Measurements from ENCODE around the gene PLTP. TPM values are rescaled to one million over a fixed set of nuclear protein-coding genes. Genes with fewer than 3 reads are reported as not detected.

Gene PLTP
- total and polyA plus RNA-seq, 12 donors: 126 to 1,158 (median 401) TPM

DNA sequence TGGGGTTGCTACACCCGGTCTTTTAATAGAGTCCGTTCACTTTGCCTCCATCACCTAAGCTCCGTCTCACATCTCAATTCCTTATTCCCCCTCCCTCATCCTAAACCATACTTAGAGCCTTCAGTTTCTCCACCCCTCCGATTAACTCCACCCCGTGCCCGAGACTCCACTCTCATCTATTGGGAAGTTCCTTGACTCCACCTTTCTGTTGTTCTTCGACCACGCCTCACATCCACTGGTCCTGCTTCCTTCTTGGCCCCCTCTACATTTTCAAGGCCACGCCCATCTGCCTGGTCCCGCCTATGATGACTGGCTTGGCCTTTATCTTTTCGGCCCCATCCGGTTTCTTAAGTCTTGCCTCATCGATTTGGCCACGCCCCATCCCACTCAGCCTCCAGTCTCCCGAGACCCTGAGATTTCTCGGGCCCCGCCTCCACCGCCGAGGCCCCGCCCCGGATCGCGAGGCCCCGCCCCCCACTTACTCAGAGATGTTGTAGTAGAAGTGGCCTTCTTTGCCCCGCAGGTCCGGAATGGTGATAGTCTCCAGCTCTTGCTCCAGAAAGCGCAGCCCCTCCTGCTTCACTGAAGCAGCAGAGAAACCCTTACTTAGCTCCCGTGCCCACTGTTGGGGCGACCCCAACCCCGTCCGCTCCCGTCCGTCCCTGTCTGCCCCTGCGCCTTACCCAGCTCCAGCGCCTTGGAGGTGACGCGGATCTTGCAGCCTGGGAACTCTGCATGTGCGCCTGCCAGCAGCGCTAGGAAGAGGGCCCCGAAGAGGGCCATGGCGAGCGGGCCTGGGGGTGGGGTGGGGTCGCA lies 1.1 kb downstream of the PLTP start:
- WGBS, 4 donors: 1 to 3% (median 2%) methylated on average over 28 to 43 of the region's 43 CpGs
- Histone ChIP-seq H3K9me3 (replicated peaks in 1 of 3) (no peaks in the 10 kb centered on the region), H3K36me3 (replicated peaks in 1 of 2) (peaks cover 0 to 24% of the 10 kb centered on the region in 2 donors), H3K27me3 (no peaks in the 10 kb centered on the region), H3K4me1 (replicated peaks in 1 of 2) (peaks cover 13 to 37% of the 10 kb centered on the region in 2 donors), H3K4me3 (peak overlapping the region in 3 of 4 donors; percentile 24 to 87 (median 30)), H3K27ac (peak overlapping the region; percentile 77 to 92 (median 89))
- TF ChIP-seq POLR2A (IDR thresholded peaks at IDR 0.05): peak; percentile 38 to 92
- TF ChIP-seq, protein P1, sequence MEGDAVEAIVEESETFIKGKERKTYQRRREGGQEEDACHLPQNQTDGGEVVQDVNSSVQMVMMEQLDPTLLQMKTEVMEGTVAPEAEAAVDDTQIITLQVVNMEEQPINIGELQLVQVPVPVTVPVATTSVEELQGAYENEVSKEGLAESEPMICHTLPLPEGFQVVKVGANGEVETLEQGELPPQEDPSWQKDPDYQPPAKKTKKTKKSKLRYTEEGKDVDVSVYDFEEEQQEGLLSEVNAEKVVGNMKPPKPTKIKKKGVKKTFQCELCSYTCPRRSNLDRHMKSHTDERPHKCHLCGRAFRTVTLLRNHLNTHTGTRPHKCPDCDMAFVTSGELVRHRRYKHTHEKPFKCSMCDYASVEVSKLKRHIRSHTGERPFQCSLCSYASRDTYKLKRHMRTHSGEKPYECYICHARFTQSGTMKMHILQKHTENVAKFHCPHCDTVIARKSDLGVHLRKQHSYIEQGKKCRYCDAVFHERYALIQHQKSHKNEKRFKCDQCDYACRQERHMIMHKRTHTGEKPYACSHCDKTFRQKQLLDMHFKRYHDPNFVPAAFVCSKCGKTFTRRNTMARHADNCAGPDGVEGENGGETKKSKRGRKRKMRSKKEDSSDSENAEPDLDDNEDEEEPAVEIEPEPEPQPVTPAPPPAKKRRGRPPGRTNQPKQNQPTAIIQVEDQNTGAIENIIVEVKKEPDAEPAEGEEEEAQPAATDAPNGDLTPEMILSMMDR (IDR thresholded peaks at IDR 0.05): no peak
- peak; percentile 98 to 100 (median 100) for DNase-seq
- intact Hi-C loops (cut with DNase I): no loop called here

DNA sequence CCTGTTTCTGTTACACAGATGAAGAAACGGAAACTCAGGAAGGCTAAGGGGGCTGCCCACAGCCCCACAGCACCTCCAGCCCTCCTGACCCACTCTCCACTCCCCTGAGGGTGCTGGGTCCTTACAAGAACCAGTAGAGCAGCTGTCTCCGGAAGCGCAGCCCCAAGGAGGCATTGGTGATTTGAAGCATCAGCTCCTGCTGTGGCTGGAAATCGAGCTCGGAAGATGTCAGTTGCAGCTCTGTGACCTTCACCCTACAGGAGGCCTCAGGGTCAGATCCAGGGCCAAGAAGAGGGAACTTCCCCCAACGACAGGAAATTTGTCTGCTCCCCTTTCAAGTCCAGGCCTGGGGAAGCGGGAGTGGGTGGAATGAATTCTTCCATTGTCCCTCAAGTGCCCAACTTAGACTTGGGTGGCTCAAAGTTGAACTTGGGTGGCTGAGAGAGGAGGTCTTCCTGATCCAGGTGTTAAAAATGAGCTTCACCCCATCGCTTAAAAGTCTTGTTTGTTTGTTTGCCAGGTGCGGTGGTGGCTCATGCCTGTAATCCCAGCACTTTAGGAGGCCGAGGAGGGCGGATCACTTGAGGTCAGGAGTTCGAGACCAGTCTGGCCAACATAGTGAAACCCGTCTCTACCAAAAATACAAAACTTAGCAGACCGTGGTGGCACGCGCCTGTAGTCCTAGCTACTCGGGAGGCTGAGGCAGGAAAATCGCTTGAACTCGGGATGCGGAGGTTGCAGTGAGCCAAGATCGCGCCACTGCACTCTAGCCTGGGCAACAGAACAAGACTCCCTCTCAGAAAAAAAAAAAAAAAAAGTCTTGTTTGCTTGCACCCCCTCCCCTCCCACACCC lies 1.9 kb downstream of the PLTP start:
- no peaks in the 10 kb centered on the region for H3K27me3 ChIP-seq
- H3K4me3 ChIP-seq: peak overlapping the region in 1 of 4 donors; percentile 87
- peaks cover 0 to 32% of the 10 kb centered on the region in 2 donors for H3K36me3 ChIP-seq (replicated peaks in 1 of 2)
- peak overlapping the region in 3 of 5 donors; percentile 31 to 92 (median 67) for H3K27ac ChIP-seq
- no peaks in the 10 kb centered on the region for H3K9me3 ChIP-seq (replicated peaks in 1 of 3)
- DNase-seq: peak in 1 of 7 donors; percentile 40
- 72 to 76% (median 74%) methylated on average over 19 to 22 of the region's 22 CpGs for WGBS, 4 donors
- intact Hi-C loops (cut with DNase I): no loop called here
- H3K4me1 ChIP-seq (replicated peaks in 1 of 2): peaks cover 18 to 45% of the 10 kb centered on the region in 2 donors
- no peak for TF ChIP-seq POLR2A (IDR thresholded peaks at IDR 0.05)
- TF ChIP-seq, protein P1 (IDR thresholded peaks at IDR 0.05): no peak

DNA sequence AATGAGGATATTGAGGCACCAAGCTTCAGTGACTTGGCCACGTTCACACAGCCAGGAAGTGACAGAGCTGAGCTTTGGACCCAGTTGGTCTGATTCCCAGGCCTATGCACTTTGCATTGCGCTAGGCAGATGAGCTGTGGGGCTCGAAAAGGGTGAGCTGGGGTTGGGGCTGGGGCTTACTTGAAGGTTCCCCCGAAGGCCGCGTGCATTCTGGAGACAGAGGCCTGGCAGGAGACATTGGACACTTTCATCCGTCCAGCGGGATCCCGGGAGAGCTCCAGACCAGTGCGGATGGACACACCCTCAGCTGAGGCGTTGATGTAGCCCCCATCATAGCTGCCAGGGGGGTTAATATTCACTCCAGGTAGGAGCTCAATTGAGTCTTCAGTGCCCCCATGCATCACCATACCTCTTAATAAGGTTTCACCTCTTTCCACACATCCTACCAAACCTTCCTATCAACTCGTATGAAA lies 2.6 kb downstream of the PLTP start:
- no peaks in the 10 kb centered on the region for H3K9me3 ChIP-seq (replicated peaks in 1 of 3)
- WGBS, 4 donors: 87 to 94% (median 90%) methylated on average over 11 to 12 of the region's 12 CpGs
- peak overlapping the region in 1 of 4 donors; percentile 87 for H3K4me3 ChIP-seq
- H3K36me3 ChIP-seq (replicated peaks in 1 of 2): peaks cover 0 to 39% of the 10 kb centered on the region in 2 donors
- DNase-seq: no peak
- no peaks in the 10 kb centered on the region for H3K27me3 ChIP-seq
- peaks cover 17 to 43% of the 10 kb centered on the region in 2 donors for H3K4me1 ChIP-seq (replicated peaks in 1 of 2)
- TF ChIP-seq, protein P1 (IDR thresholded peaks at IDR 0.05): no peak
- no peak for TF ChIP-seq POLR2A (IDR thresholded peaks at IDR 0.05)
- intact Hi-C loops (cut with DNase I): no loop called here
- peak overlapping the region in 3 of 5 donors; percentile 31 to 92 (median 67) for H3K27ac ChIP-seq

DNA sequence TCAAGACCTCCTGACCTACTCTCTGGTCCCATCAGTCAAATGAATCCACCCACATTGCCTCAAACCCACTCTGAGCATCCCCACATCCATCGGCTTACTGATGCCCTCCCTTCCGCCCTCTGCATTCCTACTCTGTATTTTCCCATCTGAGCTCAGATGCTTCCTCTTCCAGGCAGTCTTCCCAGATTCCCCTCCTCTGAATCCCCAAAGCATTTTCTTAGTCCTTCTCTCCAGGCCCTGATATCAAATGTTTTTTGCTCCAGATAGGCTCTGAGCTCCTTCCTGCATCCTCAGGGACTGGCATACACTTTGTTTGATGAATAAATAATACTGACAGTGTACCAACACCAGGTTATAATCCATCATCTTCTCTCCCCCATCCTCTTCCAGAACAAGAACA lies 3.9 kb downstream of the PLTP start:
- Histone ChIP-seq H3K9me3 (replicated peaks in 1 of 3) (no peaks in the 10 kb centered on the region), H3K36me3 (replicated peaks in 1 of 2) (peaks cover 0 to 51% of the 10 kb centered on the region in 2 donors), H3K27me3 (no peaks in the 10 kb centered on the region), H3K4me1 (replicated peaks in 1 of 2) (peaks cover 17 to 39% of the 10 kb centered on the region in 2 donors), H3K4me3 (peak overlapping the region in 1 of 4 donors; percentile 2), H3K27ac (peak overlapping the region in 1 of 5 donors; percentile 18)
- TF ChIP-seq, protein P1 (IDR thresholded peaks at IDR 0.05): no peak
- TF ChIP-seq POLR2A (IDR thresholded peaks at IDR 0.05): no peak
- intact Hi-C loops (cut with DNase I): no loop called here
- 95 to 100% (median 96%) methylated on average over 2 of the region's 2 CpGs for WGBS, 4 donors
- no peak for DNase-seq
